Measurements from ENCODE around the gene PPP1R17. TPM values are rescaled to one million over a fixed set of nuclear protein-coding genes. Genes with fewer than 3 reads are reported as not detected.

Gene PPP1R17
- total RNA-seq, 4 donors from 2014 or later, result not detected

DNA sequence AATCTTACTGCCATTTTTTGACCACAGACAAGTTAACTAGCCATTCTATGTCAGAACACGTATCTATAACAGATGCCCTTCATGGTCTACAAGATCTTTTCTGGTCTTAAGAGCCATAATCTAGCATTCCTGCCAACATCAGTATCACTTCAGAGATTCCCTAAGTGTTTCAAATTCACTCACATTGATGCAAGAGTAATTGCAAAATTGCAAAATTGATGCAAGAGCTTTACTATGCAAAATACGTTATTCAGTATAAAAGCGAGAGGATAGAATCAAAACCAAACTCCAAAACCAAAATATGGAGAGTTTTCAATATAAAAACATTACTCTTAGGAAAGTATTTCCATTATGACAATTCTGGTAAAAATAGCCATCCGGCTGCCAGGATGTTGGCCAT is 38.1 kb upstream of the PPP1R17 start:
- Histone ChIP-seq H3K4me3 (no peak overlapping the region), H3K27ac (no peak overlapping the region), H3K36me3 (no peaks in the 10 kb centered on the region), H3K9me3 (no peaks in the 10 kb centered on the region), H3K27me3 (no peaks in the 10 kb centered on the region), H3K4me1 (no peaks in the 10 kb centered on the region)
- TF ChIP-seq POLR2A (IDR thresholded peaks at IDR 0.05), result no peak
- TF ChIP-seq CTCF (IDR thresholded peaks at IDR 0.05), result no peak
- no peak for DNase-seq

GRCh38 chr7:31651234-31652062 is 35.6 kb upstream of the PPP1R17 start:
- Histone ChIP-seq H3K36me3 (no peaks in the 10 kb centered on the region), H3K4me1 (no peaks in the 10 kb centered on the region), H3K27ac (no peak overlapping the region), H3K27me3 (no peaks in the 10 kb centered on the region), H3K4me3 (no peak overlapping the region), H3K9me3 (no peaks in the 10 kb centered on the region)
- TF ChIP-seq CTCF (IDR thresholded peaks at IDR 0.05), result no peak
- no peak for TF ChIP-seq POLR2A (IDR thresholded peaks at IDR 0.05)
- DNase-seq, result no peak

DNA sequence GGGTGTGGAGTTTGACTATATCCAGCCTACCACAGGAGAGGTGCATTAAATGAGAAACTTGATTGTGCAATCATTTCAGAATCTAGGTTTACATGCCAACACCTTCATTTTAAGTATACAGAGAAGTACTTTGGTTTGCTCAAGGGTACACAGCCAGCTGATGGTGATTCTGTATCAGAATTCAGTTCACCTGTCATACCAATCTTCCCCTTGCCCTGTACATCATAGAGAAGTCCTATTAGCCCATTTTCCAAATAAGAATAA is 35.0 kb upstream of the PPP1R17 start:
- Histone ChIP-seq H3K9me3 (no peaks in the 10 kb centered on the region), H3K27me3 (no peaks in the 10 kb centered on the region), H3K27ac (no peak overlapping the region), H3K4me3 (no peak overlapping the region), H3K4me1 (no peaks in the 10 kb centered on the region), H3K36me3 (no peaks in the 10 kb centered on the region)
- no peak for DNase-seq
- no peak for TF ChIP-seq CTCF (IDR thresholded peaks at IDR 0.05)
- no peak for TF ChIP-seq POLR2A (IDR thresholded peaks at IDR 0.05)

- Histone ChIP-seq H3K4me3 (no peak overlapping the region), H3K4me1 (no peaks in the 10 kb centered on the region), H3K27me3 (no peaks in the 10 kb centered on the region), H3K27ac (no peak overlapping the region), H3K36me3 (no peaks in the 10 kb centered on the region), H3K9me3 (no peaks in the 10 kb centered on the region)
- no peak for DNase-seq
- TF ChIP-seq CTCF (IDR thresholded peaks at IDR 0.05), result no peak
- no peak for TF ChIP-seq POLR2A (IDR thresholded peaks at IDR 0.05)
These were observed 23.9 kb upstream of the PPP1R17 start for GRCh38 chr7:31663072-31663471.

- H3K27ac ChIP-seq, result no peak overlapping the region
- H3K9me3 ChIP-seq, result no peaks in the 10 kb centered on the region
- H3K4me3 ChIP-seq, result no peak overlapping the region
- DNase-seq, result no peak
- no peaks in the 10 kb centered on the region for H3K27me3 ChIP-seq
- H3K4me1 ChIP-seq, result no peaks in the 10 kb centered on the region
- no peaks in the 10 kb centered on the region for H3K36me3 ChIP-seq
- TF ChIP-seq POLR2A (IDR thresholded peaks at IDR 0.05), result no peak
These were observed 22.1 kb upstream of the PPP1R17 start for GRCh38 chr7:31664890-31665289.

DNA sequence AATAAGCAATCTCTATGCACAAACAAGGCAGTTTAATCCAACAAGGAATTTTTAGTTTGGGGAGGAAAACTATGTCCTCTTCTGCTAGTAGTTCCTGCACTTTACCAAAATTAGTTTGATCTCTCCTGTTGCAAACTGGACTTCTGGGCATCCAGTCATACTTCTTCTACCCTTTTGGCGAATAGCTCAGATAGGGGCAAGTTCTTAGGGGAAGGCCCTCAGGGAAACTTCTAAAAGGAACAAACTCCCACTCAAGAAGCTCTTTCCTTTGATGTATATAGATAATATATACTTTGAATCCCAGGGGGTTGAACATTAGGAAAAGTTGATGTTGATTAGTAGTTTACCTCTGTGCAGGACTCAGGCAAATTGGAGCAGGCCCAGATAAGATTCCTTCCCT is 21.5 kb upstream of the PPP1R17 start:
- Histone ChIP-seq H3K9me3 (no peaks in the 10 kb centered on the region), H3K27ac (no peak overlapping the region), H3K27me3 (no peaks in the 10 kb centered on the region), H3K4me3 (no peak overlapping the region), H3K36me3 (no peaks in the 10 kb centered on the region), H3K4me1 (no peaks in the 10 kb centered on the region)
- DNase-seq, result no peak
- no peak for TF ChIP-seq POLR2A (IDR thresholded peaks at IDR 0.05)
- TF ChIP-seq CTCF (IDR thresholded peaks at IDR 0.05), result no peak

All from Peyer's patch (tissue), 4 donors.